Measurements from ENCODE around the gene ZFAND2B.
"Not testable (repeated sequence)": the region's sequence is repeated elsewhere in the genome, so short reads cannot be mapped to it uniquely, and the experiment has no call there.

ZFAND2B gene

DNA sequence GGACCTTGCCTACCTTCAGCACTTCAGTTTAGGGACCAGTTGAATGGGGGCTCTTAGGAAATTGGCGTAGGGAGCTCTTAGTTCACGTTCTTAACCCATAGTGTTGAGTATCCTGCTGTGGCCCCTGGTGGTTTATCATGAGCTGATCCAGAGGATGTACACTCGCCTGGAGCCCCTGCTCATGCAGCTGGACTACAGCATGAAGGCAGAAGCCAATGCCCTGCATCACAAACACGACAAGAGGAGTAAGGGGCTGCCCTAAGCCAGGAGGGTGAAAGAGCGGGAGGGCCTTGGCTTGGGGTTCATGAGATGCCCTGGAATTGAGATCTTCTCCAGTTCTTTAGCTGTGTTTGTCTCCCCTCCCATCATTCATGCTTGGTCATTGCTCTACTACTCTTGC lies 25.6 kb upstream of the ZFAND2B start:
- FAIRE-seq, result no peak
- no peak for DNase-seq (ENCODE audit: insufficient read length, low spot score)
- no peak for TF ChIP-seq POLR2A (IDR thresholded peaks at IDR 0.05; ENCODE audit: low read depth, low read length)

DNA sequence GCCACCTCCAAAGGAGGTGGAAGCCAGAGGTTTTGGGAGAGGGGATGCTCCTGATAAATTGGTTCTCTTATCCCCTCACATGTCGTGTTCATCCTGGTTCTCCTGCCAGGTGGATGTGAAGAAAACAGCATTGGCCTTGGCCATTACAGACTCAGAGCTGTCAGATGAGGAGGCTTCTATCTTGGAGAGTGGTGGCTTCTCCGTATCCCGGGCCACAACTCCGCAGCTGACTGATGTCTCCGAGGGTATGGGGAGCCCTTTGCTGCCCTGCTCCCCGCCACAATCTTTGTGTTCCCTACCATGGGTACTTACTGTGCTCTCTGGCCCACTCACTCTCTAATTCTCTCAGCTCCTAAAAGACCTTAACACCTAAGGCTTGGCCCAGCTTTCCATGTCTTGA lies 25.1 kb upstream of the ZFAND2B start:
- DNase-seq (ENCODE audit: insufficient read length, low spot score) (no peak), FAIRE-seq (no peak)
- no peak for TF ChIP-seq POLR2A (IDR thresholded peaks at IDR 0.05; ENCODE audit: low read depth, low read length)

DNA sequence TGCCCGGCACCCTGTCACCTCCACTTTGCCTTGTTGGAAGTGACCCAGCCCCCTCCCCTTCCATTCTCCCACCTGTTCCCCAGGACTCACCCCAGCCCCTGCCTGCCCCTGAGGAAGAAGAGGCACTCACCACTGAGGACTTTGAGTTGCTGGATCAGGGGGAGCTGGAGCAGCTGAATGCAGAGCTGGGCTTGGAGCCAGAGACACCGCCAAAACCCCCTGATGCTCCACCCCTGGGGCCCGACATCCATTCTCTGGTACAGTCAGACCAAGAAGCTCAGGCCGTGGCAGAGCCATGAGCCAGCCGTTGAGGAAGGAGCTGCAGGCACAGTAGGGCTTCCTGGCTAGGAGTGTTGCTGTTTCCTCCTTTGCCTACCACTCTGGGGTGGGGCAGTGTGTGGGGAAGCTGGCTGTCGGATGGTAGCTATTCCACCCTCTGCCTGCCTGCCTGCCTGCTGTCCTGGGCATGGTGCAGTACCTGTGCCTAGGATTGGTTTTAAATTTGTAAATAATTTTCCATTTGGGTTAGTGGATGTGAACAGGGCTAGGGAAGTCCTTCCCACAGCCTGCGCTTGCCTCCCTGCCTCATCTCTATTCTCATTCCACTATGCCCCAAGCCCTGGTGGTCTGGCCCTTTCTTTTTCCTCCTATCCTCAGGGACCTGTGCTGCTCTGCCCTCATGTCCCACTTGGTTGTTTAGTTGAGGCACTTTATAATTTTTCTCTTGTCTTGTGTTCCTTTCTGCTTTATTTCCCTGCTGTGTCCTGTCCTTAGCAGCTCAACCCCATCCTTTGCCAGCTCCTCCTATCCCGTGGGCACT lies 24.0 kb upstream of the ZFAND2B start:
- no peak for DNase-seq (ENCODE audit: insufficient read length, low spot score)
- FAIRE-seq, result no peak
- TF ChIP-seq POLR2A (IDR thresholded peaks at IDR 0.05; ENCODE audit: low read depth, low read length), result no peak

DNA sequence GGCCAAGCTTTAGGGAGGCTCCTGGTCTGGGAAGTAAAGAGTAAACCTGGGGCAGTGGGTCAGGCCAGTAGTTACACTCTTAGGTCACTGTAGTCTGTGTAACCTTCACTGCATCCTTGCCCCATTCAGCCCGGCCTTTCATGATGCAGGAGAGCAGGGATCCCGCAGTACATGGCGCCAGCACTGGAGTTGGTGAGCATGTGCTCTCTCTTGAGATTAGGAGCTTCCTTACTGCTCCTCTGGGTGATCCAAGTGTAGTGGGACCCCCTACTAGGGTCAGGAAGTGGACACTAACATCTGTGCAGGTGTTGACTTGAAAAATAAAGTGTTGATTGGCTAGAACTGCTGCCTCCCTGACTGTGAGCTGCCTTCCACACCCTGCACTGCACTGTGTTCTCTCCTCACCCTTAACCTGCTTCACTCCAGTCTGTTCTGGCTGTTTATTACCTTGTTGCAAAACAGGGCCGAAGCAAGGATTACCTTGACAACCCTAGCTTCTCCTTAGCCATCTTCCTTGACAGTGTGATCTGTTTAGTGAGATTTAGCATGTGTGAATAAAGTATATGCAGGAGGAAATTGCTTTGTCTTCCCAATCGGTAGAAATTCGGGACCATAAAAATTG lies 23.3 kb upstream of the ZFAND2B start:
- FAIRE-seq (no peak), DNase-seq (ENCODE audit: insufficient read length, low spot score) (no peak)
- TF ChIP-seq POLR2A (IDR thresholded peaks at IDR 0.05; ENCODE audit: low read depth, low read length), result no peak

DNA sequence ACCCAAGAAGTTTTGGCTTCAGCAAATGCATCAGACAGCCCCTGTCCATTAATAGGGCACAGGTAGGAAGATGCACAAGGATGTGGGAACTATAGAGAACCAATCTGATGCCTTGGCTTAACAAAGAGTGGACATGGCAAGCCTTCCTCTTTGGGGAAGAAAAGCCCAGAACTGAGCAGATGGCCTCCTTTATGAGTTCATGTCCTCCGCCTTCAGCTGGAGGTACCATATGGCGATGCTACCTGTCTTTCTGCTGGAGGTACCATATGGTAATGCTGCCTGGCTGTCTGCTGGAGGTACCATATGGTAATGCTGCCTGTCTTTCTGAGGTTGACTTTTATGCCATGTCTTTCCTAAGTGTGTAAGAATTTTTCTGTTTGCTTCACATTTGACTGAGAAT lies 22.5 kb upstream of the ZFAND2B start:
- DNase-seq (ENCODE audit: insufficient read length, low spot score) (no peak), FAIRE-seq (no peak)
- no peak for TF ChIP-seq POLR2A (IDR thresholded peaks at IDR 0.05; ENCODE audit: low read depth, low read length)

DNA sequence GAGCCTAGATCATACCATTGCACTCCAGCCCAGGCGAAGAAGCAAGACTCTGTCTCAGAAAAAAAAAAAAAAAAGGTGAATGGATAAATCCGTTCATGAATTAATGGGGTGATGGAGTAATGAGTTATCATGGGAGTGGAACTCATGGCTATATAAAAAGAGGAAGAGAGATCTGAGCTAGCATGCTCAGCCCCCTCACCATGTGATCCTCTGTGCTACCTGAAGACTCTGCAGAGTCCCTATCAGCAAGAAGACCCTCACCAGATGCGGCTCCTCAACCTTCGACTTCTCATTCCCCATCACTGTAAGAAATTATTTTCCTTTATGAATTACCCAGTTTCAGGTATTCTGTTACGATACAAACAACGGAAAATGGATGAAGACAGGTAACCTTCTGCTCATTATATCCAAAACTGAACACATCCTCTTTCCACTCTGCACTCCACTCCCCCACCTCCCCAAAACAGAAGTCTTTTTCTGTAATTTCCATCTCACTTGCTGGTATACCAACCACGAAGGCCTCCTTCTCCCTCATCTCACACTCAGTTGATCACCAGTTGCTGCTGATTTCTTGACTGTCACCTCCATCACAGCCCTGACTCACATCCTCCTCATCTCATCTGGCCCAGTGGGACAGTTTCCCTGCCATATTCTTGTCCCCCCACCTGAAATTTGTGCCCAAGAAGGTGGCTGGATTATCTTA lies 19.7 kb upstream of the ZFAND2B start:
- TF ChIP-seq POLR2A (IDR thresholded peaks at IDR 0.05; ENCODE audit: low read depth, low read length), result no peak
- no peak for FAIRE-seq
- DNase-seq (ENCODE audit: insufficient read length, low spot score), result no peak

DNA sequence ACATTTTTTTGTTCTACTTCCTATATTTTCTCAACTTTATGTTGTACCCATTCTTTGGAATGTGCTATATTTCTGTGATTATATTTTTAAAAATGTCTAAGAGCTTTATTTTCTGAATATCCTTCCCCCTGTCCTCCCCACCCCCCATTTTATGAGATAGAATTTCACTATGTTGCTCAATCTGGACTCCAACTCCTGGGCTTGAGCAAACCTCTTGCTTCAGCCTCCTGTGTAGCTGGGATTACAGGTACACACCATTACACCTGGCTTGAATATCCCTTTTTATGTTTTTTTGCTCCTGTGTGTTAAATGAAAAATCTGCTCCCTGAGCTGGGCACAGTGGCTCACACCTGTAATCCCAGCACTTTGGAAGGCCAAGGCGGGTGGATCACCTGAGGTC lies 9.2 kb upstream of the ZFAND2B start:
- DNase-seq (ENCODE audit: insufficient read length, low spot score) (no peak), FAIRE-seq (no peak)
- TF ChIP-seq POLR2A (IDR thresholded peaks at IDR 0.05; ENCODE audit: low read depth, low read length), result no peak

DNA sequence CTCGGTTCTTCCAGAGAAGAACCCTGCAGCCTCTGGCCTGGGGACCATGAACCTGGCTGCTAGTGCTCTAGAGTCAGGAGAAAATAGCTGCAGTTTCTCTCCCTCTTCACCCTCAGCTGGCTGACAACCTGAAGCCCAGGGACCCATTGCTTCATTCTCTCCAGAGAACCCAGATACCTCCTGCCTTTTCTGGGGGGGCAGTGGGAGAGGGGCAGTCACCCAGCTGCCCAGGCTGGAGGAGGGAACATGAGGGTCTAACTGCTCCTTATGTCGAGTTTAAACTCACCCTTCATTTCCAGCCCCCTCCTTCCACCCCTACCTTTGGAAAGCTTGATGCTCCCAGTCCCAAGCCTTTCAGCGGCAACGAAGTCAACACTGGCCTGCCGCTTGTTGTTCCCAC lies 7.6 kb upstream of the ZFAND2B start:
- FAIRE-seq, result no peak
- DNase-seq (ENCODE audit: insufficient read length, low spot score), result no peak
- TF ChIP-seq POLR2A (IDR thresholded peaks at IDR 0.05; ENCODE audit: low read depth, low read length), result no peak

DNA sequence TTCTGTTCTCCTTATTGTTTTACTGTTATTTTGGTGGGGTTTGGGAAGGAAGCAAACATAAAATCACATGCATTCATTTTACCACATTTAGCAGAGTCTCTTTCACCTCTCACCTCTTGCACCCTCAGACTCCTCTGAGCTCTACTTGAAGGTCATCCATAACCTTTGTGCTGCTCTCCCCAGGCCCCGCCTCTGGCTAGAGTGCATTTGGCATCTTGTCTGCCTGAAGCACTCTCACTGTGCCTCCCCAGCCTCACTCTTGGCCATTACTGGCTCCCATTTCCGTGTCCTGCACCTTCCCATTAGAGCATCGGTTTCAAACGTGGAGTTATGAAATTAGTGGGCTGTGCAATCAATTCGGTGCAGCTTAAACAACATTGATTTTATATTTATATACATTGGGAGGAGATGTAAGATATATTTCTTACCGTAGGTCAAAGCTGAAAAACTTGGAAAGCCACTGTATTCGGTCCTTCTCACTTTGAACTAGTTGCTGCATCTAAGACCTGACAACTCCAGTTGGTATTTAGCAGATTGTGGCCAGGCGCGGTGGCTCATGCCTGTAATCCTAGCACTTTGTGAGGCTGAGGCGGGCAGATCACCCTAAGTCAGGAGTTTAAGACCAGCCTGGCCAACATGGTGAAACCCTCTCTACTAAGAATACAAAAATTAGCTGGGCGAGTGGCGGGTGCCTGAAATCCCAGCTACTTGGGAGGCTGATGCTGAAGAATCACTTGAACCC lies 6.9 kb upstream of the ZFAND2B start:
- DNase-seq (ENCODE audit: insufficient read length, low spot score) (no peak), FAIRE-seq (no peak)
- TF ChIP-seq POLR2A (IDR thresholded peaks at IDR 0.05; ENCODE audit: low read depth, low read length), result no peak

DNA sequence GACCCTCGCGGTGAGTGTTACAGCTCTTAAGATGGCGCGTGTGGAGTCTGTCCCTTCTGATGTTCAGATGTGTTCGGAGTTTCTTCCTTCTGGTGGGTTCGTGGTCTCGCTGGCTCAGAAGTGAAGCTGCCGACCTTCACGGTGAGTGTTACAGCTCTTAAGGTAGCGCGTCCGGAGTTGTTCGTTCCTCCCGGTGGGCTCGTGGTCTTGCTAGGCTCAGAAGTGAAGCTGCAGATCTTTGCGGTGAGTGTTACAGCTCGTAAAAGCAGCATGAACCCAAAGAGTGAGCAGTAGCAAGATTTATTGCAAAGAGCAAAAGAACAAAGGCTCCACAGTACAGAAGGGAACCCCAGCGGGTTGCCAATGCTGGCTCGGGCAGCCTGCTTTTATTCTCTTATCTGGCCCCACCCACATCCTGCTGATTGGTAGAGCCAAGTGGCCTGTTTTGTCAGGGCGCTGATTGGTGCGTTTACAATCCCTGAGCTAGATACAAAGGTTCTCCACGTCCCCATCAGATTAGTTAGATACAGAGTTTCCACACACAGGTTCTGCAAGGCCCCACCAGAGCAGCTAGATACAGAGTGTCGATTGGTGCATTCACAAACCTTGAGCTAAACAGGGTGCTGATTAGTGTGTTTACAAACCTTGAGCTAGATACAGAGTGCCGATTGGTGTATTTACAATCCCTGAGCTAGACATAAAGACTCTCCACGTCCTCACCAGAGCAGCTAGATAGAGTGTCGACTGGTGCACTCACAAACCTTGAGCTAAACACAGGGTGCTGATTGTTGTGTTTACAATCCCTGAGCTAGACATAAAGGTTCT lies 5.9 kb upstream of the ZFAND2B start:
- not testable (repeated sequence) for DNase-seq (ENCODE audit: insufficient read length, low spot score); FAIRE-seq

DNA sequence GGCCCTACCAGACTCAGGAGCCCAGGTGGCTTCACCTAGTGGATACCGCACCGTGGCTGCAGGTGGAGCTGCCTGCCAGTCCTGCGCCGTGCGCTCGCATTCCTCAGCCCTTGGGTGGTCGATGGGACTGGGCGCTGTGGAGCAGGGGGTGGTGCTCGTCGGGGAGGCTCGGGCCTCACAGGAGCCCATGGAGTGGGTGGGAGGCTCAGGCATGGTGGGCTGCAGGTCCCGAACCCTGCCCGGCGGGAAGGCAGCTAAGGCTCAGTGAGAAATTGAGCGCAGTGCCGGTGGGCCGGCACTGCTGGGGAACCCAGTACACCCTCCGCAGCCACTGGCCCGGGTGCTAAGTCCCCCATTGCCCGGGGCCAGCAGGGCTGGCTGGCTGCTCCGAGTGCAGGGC lies 5.3 kb upstream of the ZFAND2B start:
- FAIRE-seq; DNase-seq (ENCODE audit: insufficient read length, low spot score): not testable (repeated sequence)

DNA sequence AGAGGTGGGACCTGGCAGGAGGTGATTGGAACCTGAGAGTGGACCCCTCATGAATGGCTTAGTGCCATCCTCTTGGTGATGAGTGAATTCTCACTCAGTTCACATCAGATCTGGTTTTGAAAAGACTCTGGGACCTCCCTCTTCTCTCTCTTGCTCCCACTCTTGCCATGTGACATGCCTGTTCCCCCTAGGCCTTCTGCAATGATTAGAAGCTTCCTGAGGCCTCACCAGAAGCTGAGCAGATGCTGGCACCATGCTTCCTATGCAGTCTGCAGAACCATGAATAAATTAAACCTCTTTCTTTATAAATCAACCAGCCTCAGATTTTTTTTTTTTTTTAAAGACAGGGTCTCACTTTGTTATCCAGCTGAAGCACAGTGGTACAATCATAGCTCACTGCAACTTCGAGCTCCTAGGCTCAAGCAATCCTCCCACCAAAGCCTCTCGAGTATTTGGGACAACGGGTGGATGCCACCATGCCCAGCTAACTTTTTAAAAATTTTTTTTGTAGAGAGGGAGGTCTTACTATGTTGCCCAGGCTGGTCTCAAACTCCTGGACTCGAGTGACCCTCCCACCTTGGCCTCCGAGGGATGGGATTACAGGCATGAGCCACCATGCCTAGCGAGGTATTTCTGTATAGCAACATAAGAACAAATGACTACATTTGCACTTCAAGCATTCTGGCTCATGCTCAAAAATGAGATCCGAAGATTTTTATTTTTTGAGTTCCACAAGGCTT lies 2.0 kb upstream of the ZFAND2B start:
- no peak for FAIRE-seq
- DNase-seq (ENCODE audit: insufficient read length, low spot score), result no peak
- no peak for TF ChIP-seq POLR2A (IDR thresholded peaks at IDR 0.05; ENCODE audit: low read depth, low read length)

DNA sequence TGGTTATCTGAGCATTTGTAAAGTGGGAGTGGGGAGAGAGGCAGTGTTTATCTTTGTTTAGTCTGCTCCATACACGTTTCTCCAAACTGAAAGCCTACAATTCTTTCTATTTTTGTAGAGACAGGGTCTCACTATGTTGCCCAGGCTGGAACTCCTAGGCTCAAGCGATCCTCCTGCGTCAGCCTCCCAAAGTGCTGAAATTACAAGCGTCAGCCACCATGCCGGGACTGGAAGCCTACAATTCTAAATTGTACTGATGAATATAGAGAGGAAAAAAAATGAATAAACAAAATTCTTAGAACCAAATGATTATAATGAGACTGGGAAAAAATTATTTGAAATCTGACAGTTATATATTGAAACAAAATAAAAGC lies 1.4 kb upstream of the ZFAND2B start:
- FAIRE-seq (no peak), DNase-seq (ENCODE audit: insufficient read length, low spot score) (no peak)
- no peak for TF ChIP-seq POLR2A (IDR thresholded peaks at IDR 0.05; ENCODE audit: low read depth, low read length)
